ENCODE measurements around the gene MOCS3. TPM values are rescaled to one million over a fixed set of nuclear protein-coding genes. Genes with fewer than 3 reads are reported as not detected.

MOCS3 gene
- total and polyA plus RNA-seq, 2 donors (not counting 3 experiments of a cell fraction or from before 2014, with no cell fraction given) = 3.2 to 3.6 TPM

- peak overlapping the region; percentile 89 to 100 (median 90) for H3K4me3 ChIP-seq (replicated peaks in 1 of 3; ENCODE audit: insufficient read depth in 1 of 3, low read depth in 1 of 3, low read length in 3 of 3)
- no peaks in the 10 kb centered on the region for H3K9me1 ChIP-seq (replicated peaks; ENCODE audit: control insufficient read depth, extremely low read depth, insufficient read depth, low read length)
- H3K9me3 ChIP-seq (replicated peaks; ENCODE audit: control insufficient read depth, insufficient read depth, low read length) = no peaks in the 10 kb centered on the region
- H2AFZ ChIP-seq (ENCODE audit: low read depth, low read length) = no peak overlapping the region
- DNase-seq (ENCODE audit: low read depth, low spot score) (no peak), FAIRE-seq (no peak)
- peak overlapping the region; percentile 93 for H3K9ac ChIP-seq (replicated peaks; ENCODE audit: extremely low read depth, insufficient read depth, low read length)
- no peak for TF ChIP-seq GATA2 (IDR thresholded peaks at IDR 0.05; ENCODE audit: insufficient read depth, insufficient read length, low read depth, low read length)
- no peak for TF ChIP-seq EZH2 (IDR thresholded peaks at IDR 0.05; ENCODE audit: borderline replicate concordance, low read depth, low read length, severe bottlenecking)
- no peak for TF ChIP-seq CTCF (IDR thresholded peaks at IDR 0.05; ENCODE audit: extremely low read depth in 1 of 2, insufficient read depth in 1 of 2, low read depth in 1 of 2, low read length in 2 of 2)
- H3K4me1 ChIP-seq (ENCODE audit: control insufficient read depth, extremely low read depth, insufficient read depth, low read length) = peaks cover 22% of the 10 kb centered on the region
- H4K20me1 ChIP-seq (replicated peaks; ENCODE audit: control insufficient read depth, extremely low read depth, insufficient read depth, low read length) = peaks cover 24% of the 10 kb centered on the region
- H3K27me3 ChIP-seq (ENCODE audit: control insufficient read depth in 2 of 2, insufficient read depth in 2 of 2, low read length in 2 of 2) = no peaks in the 10 kb centered on the region
- peaks cover 2 to 37% of the 10 kb centered on the region in 2 experiments for H3K36me3 ChIP-seq (ENCODE audit: control insufficient read depth in 2 of 2, extremely low read depth in 1 of 2, insufficient read depth in 2 of 2, low read length in 2 of 2)
- no TSS peak for BruUV-seq (replicated peaks)
- ChIA-PET POLR2A (interaction anchor here (0.6 to 1.5 kb wide), 4 partner anchors 8 to 112 kb away, joined by 3 to 4 read pairs (median 3); partner anchors contain the start of genes DPM1 and MOCS3), CTCF (interaction anchor here (0.7 to 11.1 kb wide), 12 partner anchors 10 to 142 kb away, joined by 3 to 119 read pairs (median 12); partner anchors contain the start of genes BCAS4, DPM1 and MOCS3)
- H3K79me2 ChIP-seq (ENCODE audit: control insufficient read depth, insufficient read depth, low read length) = peaks cover 57% of the 10 kb centered on the region
- H3K27ac ChIP-seq (ENCODE audit: insufficient read depth, low read depth, low read length) = peak overlapping the region; percentile 90
- dilution Hi-C loops (cut with MboI; ENCODE audit: extremely low pct_ligation_motif_present, low sequenced_read_pairs) (no loop called here), intact Hi-C loops (cut with micrococcal nuclease) (no loop called here)
- H3K4me2 ChIP-seq (ENCODE audit: insufficient read depth, low read length) = peak overlapping the region; percentile 91
These were observed 28.3 kb upstream of the MOCS3 start for GRCh38 chr20:50930139-50930975.
